Vagina (tissue), 2 donors: ENCODE measurements around the gene UBXN4. TPM values are rescaled to one million over a fixed set of nuclear protein-coding genes. Genes with fewer than 3 reads are reported as not detected.

ENCODE experiments used
- DNase-seq, 2 donors: peaks; one replicate each; pipeline ENCODE4 v3.0.0-alpha.2; 2017; ENCODE audit errors: extremely low spot score in 2 of 2
- H3K27ac ChIP-seq: fragments of 200-600 bp; sonication (generic); one replicate; pipeline ENCODE4 v1.5.1; 2019
- H3K27me3 ChIP-seq: fragments of 200-600 bp; sonication (generic); one replicate; pipeline ENCODE4 v1.5.1; 2019
- H3K36me3 ChIP-seq, 2 donors: fragments of 200-600 bp; sonication (generic); one replicate each; pipeline ENCODE4 v1.5.1; 2017 to 2019
- H3K4me1 ChIP-seq: fragments of 200-600 bp; sonication (generic); one replicate; pipeline ENCODE4 v1.5.1; 2019
- H3K4me3 ChIP-seq, 2 donors: fragments of 200-600 bp; sonication (generic); 1 replicate in 1 of 2; 2 replicates in 1 of 2; pipeline ENCODE4 v1.5.1; 2016 to 2019
- H3K9me3 ChIP-seq: fragments of 200-600 bp; sonication (generic); one replicate; pipeline ENCODE4 v1.5.1; 2019
- CTCF ChIP-seq, 3 experiments: fragments of 450-650 bp in 2 of 3; fragments of 200-600 bp in 1 of 3; sonication (generic) in 1 of 3; IDR thresholded peaks; one replicate each; pipeline ENCODE4 v1.5.1; 2017 to 2019; ENCODE audit warnings: antibody characterized with exemption in 3 of 3, mild to moderate bottlenecking in 2 of 3, moderate library complexity in 2 of 3
- POLR2A ChIP-seq, 2 donors: fragments of 450-650 bp; IDR thresholded peaks; one replicate each; pipeline ENCODE4 v1.6.1; 2017; ENCODE audit warnings: antibody characterized with exemption in 2 of 2, mild to moderate bottlenecking in 2 of 2, moderate library complexity in 2 of 2
- POLR2AphosphoS5 ChIP-seq, 2 donors: sonication (generic); formaldehyde crosslinking; IDR thresholded peaks; one replicate each; pipeline ENCODE4 v1.9.0; 2017; ENCODE audit warnings: antibody characterized with exemption in 2 of 2, mild to moderate bottlenecking in 2 of 2, low read depth in 1 of 2; ENCODE audit not compliant: insufficient read depth in 1 of 2
- intact Hi-C: fragments of 100-400 bp; cut with DNase I; formaldehyde crosslinking; loops from one replicate; pipeline ENCODE4 v1.15.1; 2023
- total RNA-seq: library from RNA; depleted of rRNA; stranded (reverse); fragments of >200 nt; gene quantifications from one replicate; pipeline ENCODE4 v1.2.3, GENCODE V29; 2016

UBXN4 gene
- total RNA-seq, 1 donor from 2014 or later = 51.6 TPM

GRCh38 chr2:135762022-135762421, 20.4 kb downstream of the UBXN4 start:
- no peak overlapping the region for H3K4me3 ChIP-seq
- DNase-seq = no peak
- H3K9me3 ChIP-seq = peaks cover 5% of the 10 kb centered on the region
- no peak for TF ChIP-seq CTCF (IDR thresholded peaks at IDR 0.05)
- TF ChIP-seq POLR2AphosphoS5 (IDR thresholded peaks at IDR 0.05; ENCODE audit: insufficient read depth in 1 of 2, low read depth in 1 of 2) = no peak
- TF ChIP-seq POLR2A (IDR thresholded peaks at IDR 0.05) = no peak
- intact Hi-C loops = no loop called here
- no peaks in the 10 kb centered on the region for H3K27me3 ChIP-seq
- H3K27ac ChIP-seq = no peak overlapping the region
- H3K4me1 ChIP-seq = no peaks in the 10 kb centered on the region
- peaks cover 0 to 86% of the 10 kb centered on the region in 2 donors for H3K36me3 ChIP-seq

- no peak for TF ChIP-seq POLR2A (IDR thresholded peaks at IDR 0.05)
- TF ChIP-seq POLR2AphosphoS5 (IDR thresholded peaks at IDR 0.05; ENCODE audit: insufficient read depth in 1 of 2, low read depth in 1 of 2) = no peak
- no peak for TF ChIP-seq CTCF (IDR thresholded peaks at IDR 0.05)
- H3K27me3 ChIP-seq = no peaks in the 10 kb centered on the region
Measured at GRCh38 chr2:135762530-135762929, 20.9 kb downstream of the UBXN4 start.

GRCh38 chr2:135768863-135769262, 27.2 kb downstream of the UBXN4 start:
- DNase-seq = no peak
- Histone ChIP-seq H3K36me3 (peaks cover 8 to 92% of the 10 kb centered on the region in 2 donors), H3K9me3 (no peaks in the 10 kb centered on the region), H3K27me3 (no peaks in the 10 kb centered on the region), H3K27ac (no peak overlapping the region), H3K4me1 (no peaks in the 10 kb centered on the region), H3K4me3 (no peak overlapping the region)
- no peak for TF ChIP-seq POLR2A (IDR thresholded peaks at IDR 0.05)
- no peak for TF ChIP-seq CTCF (IDR thresholded peaks at IDR 0.05)
- TF ChIP-seq POLR2AphosphoS5 (IDR thresholded peaks at IDR 0.05; ENCODE audit: insufficient read depth in 1 of 2, low read depth in 1 of 2) = no peak
- intact Hi-C loops = no loop called here

More at GRCh38 chr2:135762530-135762929, 20.9 kb downstream of the UBXN4 start:
- H3K9me3 ChIP-seq = peaks cover under 1% of the 10 kb centered on the region
- no peaks in the 10 kb centered on the region for H3K4me1 ChIP-seq
- no peak for DNase-seq
- H3K36me3 ChIP-seq = peaks cover 0 to 86% of the 10 kb centered on the region in 2 donors
- intact Hi-C loops = no loop called here
- H3K4me3 ChIP-seq = no peak overlapping the region
- no peak overlapping the region for H3K27ac ChIP-seq

- H3K4me1 ChIP-seq = no peaks in the 10 kb centered on the region
- no peak for TF ChIP-seq POLR2AphosphoS5 (IDR thresholded peaks at IDR 0.05; ENCODE audit: insufficient read depth in 1 of 2, low read depth in 1 of 2)
- no peak for TF ChIP-seq POLR2A (IDR thresholded peaks at IDR 0.05)
- no peak for TF ChIP-seq CTCF (IDR thresholded peaks at IDR 0.05)
- intact Hi-C loops = no loop called here
- no peak overlapping the region for H3K27ac ChIP-seq
- no peaks in the 10 kb centered on the region for H3K9me3 ChIP-seq
- DNase-seq = no peak
- no peaks in the 10 kb centered on the region for H3K27me3 ChIP-seq
- no peak overlapping the region for H3K4me3 ChIP-seq
- H3K36me3 ChIP-seq = peaks cover 8 to 92% of the 10 kb centered on the region in 2 donors
Measured at GRCh38 chr2:135773319-135773718, 31.7 kb downstream of the UBXN4 start.

GRCh38 chr2:135773917-135774316, 32.3 kb downstream of the UBXN4 start:
- Histone ChIP-seq H3K27ac (no peak overlapping the region), H3K9me3 (no peaks in the 10 kb centered on the region), H3K36me3 (peaks cover 8 to 92% of the 10 kb centered on the region in 2 donors)

More at GRCh38 chr2:135773917-135774316, 32.3 kb downstream of the UBXN4 start:
- DNase-seq = no peak
- no peaks in the 10 kb centered on the region for H3K4me1 ChIP-seq
- H3K4me3 ChIP-seq = no peak overlapping the region
- H3K27me3 ChIP-seq = no peaks in the 10 kb centered on the region
- TF ChIP-seq POLR2A (IDR thresholded peaks at IDR 0.05) (no peak), POLR2AphosphoS5 (IDR thresholded peaks at IDR 0.05; ENCODE audit: insufficient read depth in 1 of 2, low read depth in 1 of 2) (no peak), CTCF (IDR thresholded peaks at IDR 0.05) (no peak)
- intact Hi-C loops = no loop called here
